Nucleus accumbens (tissue), 56 donors: ENCODE results near the gene RNF39.

Experiments used
- DNase-seq, 56 donors: peaks; one replicate each; lab custom pipeline; 2025; lab: John Stamatoyannopoulos, UW

Gene RNF39

GRCh38 chr6:30097902-30098768 is 22.6 kb upstream of the RNF39 start:
- DNase-seq, result no peak

GRCh38 chr6:30096829-30097228 is 21.3 kb upstream of the RNF39 start:
- no peak for DNase-seq

- no peak for DNase-seq
Observed at GRCh38 chr6:30093951-30094661, 18.5 kb upstream of the RNF39 start.

- DNase-seq, result no peak
Observed at GRCh38 chr6:30092852-30093543, 17.4 kb upstream of the RNF39 start.

- DNase-seq, result no peak
Observed at GRCh38 chr6:30091577-30092381, 16.2 kb upstream of the RNF39 start.

GRCh38 chr6:30087876-30088275 is 12.3 kb upstream of the RNF39 start:
- no peak for DNase-seq

GRCh38 chr6:30077218-30077617 is 1.6 kb upstream of the RNF39 start:
- no peak for DNase-seq

GRCh38 chr6:30075790-30076732 is 492 bp upstream of the RNF39 start:
- no peak for DNase-seq

GRCh38 chr6:30074331-30075093 is 1.1 kb downstream of the RNF39 start:
- no peak for DNase-seq

- no peak for DNase-seq
Observed at GRCh38 chr6:30073489-30074235, 1.9 kb downstream of the RNF39 start.

- DNase-seq, result no peak
Observed at GRCh38 chr6:30071858-30072257, 3.7 kb downstream of the RNF39 start.

- DNase-seq, result no peak
Observed at GRCh38 chr6:30071081-30071818, 4.3 kb downstream of the RNF39 start.

- peak in 1 of 56 donors; percentile 69 for DNase-seq
Observed at GRCh38 chr6:30067460-30068139, 8.0 kb downstream of the RNF39 start.

- DNase-seq, result peak; percentile 74 to 100 (median 99)
Observed at GRCh38 chr6:30066577-30067459, 8.8 kb downstream of the RNF39 start, which contains the start of gene PPP1R11. PPP1R11 (plus strand) TSS chr6:30067198; CDS start chr6:30067411, 213 bp downstream.

- DNase-seq, result no peak
Observed at GRCh38 chr6:30066082-30066481, 9.5 kb downstream of the RNF39 start.
